ENCODE data around the gene ME1.

DNA sequence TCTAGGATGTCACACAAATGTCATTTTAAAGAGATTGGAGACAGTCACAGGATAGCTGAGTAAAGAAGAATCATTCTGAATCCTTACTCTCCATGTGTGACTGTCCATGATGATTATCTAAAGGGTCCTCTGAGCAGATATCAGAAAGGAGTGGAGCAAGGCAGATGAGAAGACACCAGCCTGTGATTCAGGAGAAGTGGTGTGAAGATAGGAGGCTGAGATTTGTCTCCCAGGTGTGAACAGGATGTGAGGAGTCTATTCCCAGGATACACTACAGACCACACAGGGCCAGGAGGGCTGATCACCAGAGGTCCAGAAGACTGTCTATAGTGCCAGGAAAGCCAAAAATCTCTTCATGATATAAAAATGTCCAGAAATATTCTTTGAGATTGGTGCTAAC lies 210.7 kb downstream of the ME1 start:
- TF ChIP-seq THRA (CRISPR knock-in tag; IDR thresholded peaks at IDR 0.05; ENCODE audit: borderline replicate concordance) (no peak), MXI1 (IDR thresholded peaks at IDR 0.05; ENCODE audit: borderline replicate concordance, low read depth, low read length) (no peak), MATR3 (CRISPR knock-in tag; IDR thresholded peaks at IDR 0.05) (no peak), POLR2AphosphoS5 (IDR thresholded peaks at IDR 0.05; ENCODE audit: low read depth, low read length) (no peak), IRF1 (CRISPR knock-in tag; IDR thresholded peaks at IDR 0.05; ENCODE audit: low read depth) (no peak), HNRNPLL (IDR thresholded peaks at IDR 0.05; ENCODE audit: low read depth, low read length, poor library complexity, severe bottlenecking) (no peak)
- TF ChIP-seq, protein P1, sequence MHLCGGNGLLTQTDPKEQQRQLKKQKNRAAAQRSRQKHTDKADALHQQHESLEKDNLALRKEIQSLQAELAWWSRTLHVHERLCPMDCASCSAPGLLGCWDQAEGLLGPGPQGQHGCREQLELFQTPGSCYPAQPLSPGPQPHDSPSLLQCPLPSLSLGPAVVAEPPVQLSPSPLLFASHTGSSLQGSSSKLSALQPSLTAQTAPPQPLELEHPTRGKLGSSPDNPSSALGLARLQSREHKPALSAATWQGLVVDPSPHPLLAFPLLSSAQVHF (CRISPR knock-in tag; IDR thresholded peaks at IDR 0.05), result no peak
